Rectal smooth muscle tissue (tissue), 1 donor: ENCODE data around the gene RNMT.

Source experiments
- H3K27ac ChIP-seq: one replicate; pipeline ENCODE4 v1.7.0; 2013; ENCODE audit warnings: low read depth, low read length, inconsistent platforms
- H3K27me3 ChIP-seq: one replicate; pipeline ENCODE4 v1.7.0; 2013; ENCODE audit warnings: low read length; ENCODE audit not compliant: control insufficient read depth, insufficient read depth
- H3K36me3 ChIP-seq: one replicate; pipeline ENCODE4 v1.7.0; 2013; ENCODE audit warnings: low read length; ENCODE audit not compliant: control insufficient read depth, insufficient read depth
- H3K4me1 ChIP-seq: one replicate; pipeline ENCODE4 v1.7.0; 2013; ENCODE audit warnings: low read length; ENCODE audit not compliant: control insufficient read depth, insufficient read depth
- H3K4me3 ChIP-seq: one replicate; pipeline ENCODE4 v1.7.0; 2013; ENCODE audit warnings: low read length
- H3K9ac ChIP-seq: one replicate; pipeline ENCODE4 v1.7.0; 2013; ENCODE audit warnings: low read length

The RNMT gene

DNA sequence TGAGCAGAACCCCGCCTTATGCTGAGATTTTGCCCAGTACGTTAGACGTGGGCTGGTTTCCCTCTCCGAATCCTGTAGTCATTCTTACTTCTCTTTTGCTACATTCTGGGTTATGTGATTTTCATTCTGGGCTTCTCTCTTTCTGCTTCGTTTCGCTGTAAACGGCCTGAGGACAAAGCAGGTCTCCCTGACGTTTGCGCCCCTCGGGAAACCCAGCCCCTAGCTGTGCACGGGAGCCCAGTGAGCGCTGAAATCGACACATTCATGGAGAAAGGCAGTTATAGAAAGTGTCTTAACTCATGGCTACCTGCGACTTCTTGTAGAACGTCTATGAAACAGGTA, 74.8 kb downstream of the RNMT start:
- no peaks in the 10 kb centered on the region for H3K4me1 ChIP-seq
- no peaks in the 10 kb centered on the region for H3K36me3 ChIP-seq
- no peaks in the 10 kb centered on the region for H3K27me3 ChIP-seq
- no peak overlapping the region for H3K27ac ChIP-seq
- peak overlapping the region; percentile 58 for H3K4me3 ChIP-seq
- H3K9ac ChIP-seq = no peak overlapping the region

- no peak overlapping the region for H3K4me3 ChIP-seq
- no peaks in the 10 kb centered on the region for H3K27me3 ChIP-seq
- H3K36me3 ChIP-seq = no peaks in the 10 kb centered on the region
- no peaks in the 10 kb centered on the region for H3K4me1 ChIP-seq
- H3K27ac ChIP-seq = no peak overlapping the region
- H3K9ac ChIP-seq = no peak overlapping the region
These were observed 77.8 kb downstream of the RNMT start for GRCh38 chr18:13804305-13804704.

- H3K27me3 ChIP-seq = no peaks in the 10 kb centered on the region
- H3K36me3 ChIP-seq = no peaks in the 10 kb centered on the region
- H3K9ac ChIP-seq = no peak overlapping the region
- H3K27ac ChIP-seq = no peak overlapping the region
- no peak overlapping the region for H3K4me3 ChIP-seq
- H3K4me1 ChIP-seq = no peaks in the 10 kb centered on the region
These were observed 82.0 kb downstream of the RNMT start for GRCh38 chr18:13808294-13809042.

- Histone ChIP-seq H3K27me3 (no peaks in the 10 kb centered on the region), H3K4me1 (no peaks in the 10 kb centered on the region), H3K4me3 (no peak overlapping the region), H3K9ac (no peak overlapping the region), H3K36me3 (no peaks in the 10 kb centered on the region), H3K27ac (no peak overlapping the region)
These were observed 82.6 kb downstream of the RNMT start for GRCh38 chr18:13809043-13809430.

- H3K9ac ChIP-seq = no peak overlapping the region
- H3K36me3 ChIP-seq = no peaks in the 10 kb centered on the region
- H3K4me3 ChIP-seq = no peak overlapping the region
- no peak overlapping the region for H3K27ac ChIP-seq
- H3K27me3 ChIP-seq = no peaks in the 10 kb centered on the region
- H3K4me1 ChIP-seq = no peaks in the 10 kb centered on the region
These were observed 83.2 kb downstream of the RNMT start for GRCh38 chr18:13809531-13810255.

DNA sequence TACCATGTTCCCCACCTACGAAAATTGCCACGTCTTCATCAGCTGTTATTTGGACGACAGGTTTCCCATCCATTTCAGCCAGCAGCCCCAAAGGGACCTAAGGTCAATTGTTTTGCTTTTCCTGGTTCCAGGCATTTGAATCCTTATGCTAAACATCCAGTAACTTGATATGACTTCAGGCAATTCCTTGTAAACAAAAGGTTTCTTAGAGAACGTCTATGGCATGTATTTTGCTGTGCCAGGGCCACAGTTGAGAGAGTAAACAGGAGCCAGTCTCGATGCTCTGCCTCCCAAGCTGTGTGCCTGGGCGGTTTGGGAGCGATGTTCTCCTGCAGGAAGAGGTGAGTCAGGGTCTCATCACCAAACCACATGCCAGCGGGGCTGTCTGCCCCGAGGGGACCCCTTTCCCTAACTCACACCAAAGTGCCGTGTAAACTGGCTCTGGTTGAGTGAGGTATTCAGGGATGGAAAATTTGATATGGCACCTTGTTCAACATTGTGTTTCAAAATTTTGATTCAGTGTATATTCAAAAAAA, 84.5 kb downstream of the RNMT start:
- Histone ChIP-seq H3K36me3 (no peaks in the 10 kb centered on the region), H3K9ac (no peak overlapping the region), H3K4me1 (no peaks in the 10 kb centered on the region), H3K27ac (no peak overlapping the region), H3K27me3 (no peaks in the 10 kb centered on the region), H3K4me3 (no peak overlapping the region)

GRCh38 chr18:13811993-13812392, 85.5 kb downstream of the RNMT start:
- Histone ChIP-seq H3K27ac (no peak overlapping the region), H3K9ac (no peak overlapping the region), H3K27me3 (no peaks in the 10 kb centered on the region), H3K4me1 (no peaks in the 10 kb centered on the region), H3K4me3 (no peak overlapping the region), H3K36me3 (no peaks in the 10 kb centered on the region)

DNA sequence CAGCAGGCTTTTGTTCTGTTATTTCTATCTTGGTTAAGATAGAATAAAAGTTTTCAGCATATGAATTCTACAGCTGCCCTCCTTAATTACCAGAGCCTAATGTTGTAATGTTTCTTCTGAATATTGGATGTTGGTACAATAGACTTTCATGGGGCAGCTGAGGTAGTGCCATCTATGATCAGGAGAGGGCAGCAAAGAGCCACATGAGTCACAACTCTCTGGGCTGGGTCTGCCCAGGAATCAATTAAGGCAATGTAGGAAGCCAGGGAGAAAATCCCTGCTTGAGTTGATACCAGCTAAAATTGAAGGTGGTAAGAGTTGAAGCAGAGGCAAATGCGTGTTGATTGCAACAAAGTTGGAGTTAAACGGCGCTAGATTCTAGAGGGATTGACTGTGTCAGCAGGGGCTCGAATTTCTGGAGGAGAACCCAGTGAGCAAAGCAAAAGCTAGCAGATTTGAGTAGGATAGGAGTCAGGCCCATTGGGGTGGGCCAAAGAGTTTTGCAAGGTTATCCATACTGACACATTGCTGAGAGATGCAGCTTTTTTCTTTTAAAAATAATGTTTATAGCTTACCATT, 86.9 kb downstream of the RNMT start:
- no peaks in the 10 kb centered on the region for H3K27me3 ChIP-seq
- no peak overlapping the region for H3K9ac ChIP-seq
- H3K4me3 ChIP-seq = no peak overlapping the region
- no peaks in the 10 kb centered on the region for H3K4me1 ChIP-seq
- no peaks in the 10 kb centered on the region for H3K36me3 ChIP-seq
- H3K27ac ChIP-seq = no peak overlapping the region
